ENCODE results near the gene ERVFRD-1.

Gene ERVFRD-1

GRCh38 chr6:11083956-11084355 is 27.6 kb downstream of the ERVFRD-1 start:
- DNase-seq (ENCODE audit: low spot score), result no peak
- in situ Hi-C loops (cut with MboI; ENCODE audit: low sequenced_read_pairs, unreplicated experiment), result no loop called here
- TF ChIP-seq, protein P1, sequence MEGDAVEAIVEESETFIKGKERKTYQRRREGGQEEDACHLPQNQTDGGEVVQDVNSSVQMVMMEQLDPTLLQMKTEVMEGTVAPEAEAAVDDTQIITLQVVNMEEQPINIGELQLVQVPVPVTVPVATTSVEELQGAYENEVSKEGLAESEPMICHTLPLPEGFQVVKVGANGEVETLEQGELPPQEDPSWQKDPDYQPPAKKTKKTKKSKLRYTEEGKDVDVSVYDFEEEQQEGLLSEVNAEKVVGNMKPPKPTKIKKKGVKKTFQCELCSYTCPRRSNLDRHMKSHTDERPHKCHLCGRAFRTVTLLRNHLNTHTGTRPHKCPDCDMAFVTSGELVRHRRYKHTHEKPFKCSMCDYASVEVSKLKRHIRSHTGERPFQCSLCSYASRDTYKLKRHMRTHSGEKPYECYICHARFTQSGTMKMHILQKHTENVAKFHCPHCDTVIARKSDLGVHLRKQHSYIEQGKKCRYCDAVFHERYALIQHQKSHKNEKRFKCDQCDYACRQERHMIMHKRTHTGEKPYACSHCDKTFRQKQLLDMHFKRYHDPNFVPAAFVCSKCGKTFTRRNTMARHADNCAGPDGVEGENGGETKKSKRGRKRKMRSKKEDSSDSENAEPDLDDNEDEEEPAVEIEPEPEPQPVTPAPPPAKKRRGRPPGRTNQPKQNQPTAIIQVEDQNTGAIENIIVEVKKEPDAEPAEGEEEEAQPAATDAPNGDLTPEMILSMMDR (IDR thresholded peaks at IDR 0.05; ENCODE audit: borderline replicate concordance, control extremely low read depth, extremely low read depth, insufficient read depth, missing control alignments), result no peak

GRCh38 chr6:11083491-11083890 is 28.0 kb downstream of the ERVFRD-1 start:
- in situ Hi-C loops (cut with MboI; ENCODE audit: low sequenced_read_pairs, unreplicated experiment), result no loop called here
- TF ChIP-seq, protein P1 (IDR thresholded peaks at IDR 0.05; ENCODE audit: borderline replicate concordance, control extremely low read depth, extremely low read depth, insufficient read depth, missing control alignments), result no peak
- no peak for DNase-seq (ENCODE audit: low spot score)

- in situ Hi-C loops (cut with MboI; ENCODE audit: low sequenced_read_pairs, unreplicated experiment), result no loop called here
- TF ChIP-seq, protein P1 (IDR thresholded peaks at IDR 0.05; ENCODE audit: borderline replicate concordance, control extremely low read depth, extremely low read depth, insufficient read depth, missing control alignments), result no peak
- DNase-seq (ENCODE audit: low spot score), result no peak
Measured at GRCh38 chr6:11080296-11080695, 31.2 kb downstream of the ERVFRD-1 start.

DNA sequence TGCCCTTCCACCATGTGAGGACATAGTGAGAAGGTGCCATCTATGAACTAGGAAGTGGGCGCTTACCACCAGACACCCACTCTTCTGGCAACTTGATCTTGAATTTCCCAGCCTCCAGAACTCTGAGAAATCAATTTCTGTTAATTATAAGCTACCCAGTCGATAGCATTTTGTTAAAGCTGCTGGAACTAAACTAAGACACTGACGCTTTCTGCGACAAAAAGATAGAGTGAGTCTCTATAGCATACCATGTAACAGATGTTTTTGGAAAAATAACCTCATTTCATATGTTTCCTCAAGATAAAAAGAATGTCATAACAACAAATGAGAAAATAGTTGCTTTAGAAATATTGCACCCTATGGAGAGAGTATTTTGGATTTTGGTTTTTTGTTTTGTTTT is 33.3 kb downstream of the ERVFRD-1 start:
- DNase-seq (ENCODE audit: low spot score), result no peak
- TF ChIP-seq, protein P1 (IDR thresholded peaks at IDR 0.05; ENCODE audit: borderline replicate concordance, control extremely low read depth, extremely low read depth, insufficient read depth, missing control alignments), result no peak
- in situ Hi-C loops (cut with MboI; ENCODE audit: low sequenced_read_pairs, unreplicated experiment), result no loop called here

GRCh38 chr6:11076540-11076939 is 35.0 kb downstream of the ERVFRD-1 start:
- in situ Hi-C loops (cut with MboI; ENCODE audit: low sequenced_read_pairs, unreplicated experiment), result no loop called here

GRCh38 chr6:11072101-11072500 is 39.4 kb downstream of the ERVFRD-1 start:
- in situ Hi-C loops (cut with MboI; ENCODE audit: low sequenced_read_pairs, unreplicated experiment), result loop anchor here (25.0 kb wide), 1 partner anchor 585 kb away; no protein-coding TSS in a partner anchor
- TF ChIP-seq, protein P1 (IDR thresholded peaks at IDR 0.05; ENCODE audit: borderline replicate concordance, control extremely low read depth, extremely low read depth, insufficient read depth, missing control alignments), result no peak

More at GRCh38 chr6:11076540-11076939, 35.0 kb downstream of the ERVFRD-1 start:
- TF ChIP-seq, protein P1 (IDR thresholded peaks at IDR 0.05; ENCODE audit: borderline replicate concordance, control extremely low read depth, extremely low read depth, insufficient read depth, missing control alignments), result no peak
- no peak for DNase-seq (ENCODE audit: low spot score)

More at GRCh38 chr6:11072101-11072500, 39.4 kb downstream of the ERVFRD-1 start:
- DNase-seq (ENCODE audit: low spot score), result no peak

Data from GM13976 (cell line).